ENCODE data around the gene COQ8A. TPM values are rescaled to one million over a fixed set of nuclear protein-coding genes. Genes with fewer than 3 reads are reported as not detected.

The COQ8A gene
- total RNA-seq, 4 donors from 2014 or later: 22.8 to 41.7 (median 27.7) TPM

DNA sequence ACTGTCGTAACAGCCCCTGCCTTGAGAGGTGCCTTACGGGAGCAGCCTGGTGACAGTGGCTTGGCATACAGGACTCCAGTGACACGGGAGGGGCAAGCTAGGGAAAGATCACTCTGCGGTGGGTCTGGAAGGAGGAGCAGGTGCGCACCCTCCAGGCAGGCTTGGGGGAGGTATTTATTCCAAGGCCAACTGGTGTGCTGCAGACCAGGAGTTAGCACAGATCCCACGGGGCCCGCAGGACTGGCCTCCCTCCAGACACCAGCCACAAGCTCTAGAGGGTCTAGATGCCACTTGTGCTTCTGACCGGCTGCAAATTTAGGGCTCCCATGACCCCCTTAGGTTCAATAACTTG, 47.6 kb upstream of the COQ8A start:
- no peaks in the 10 kb centered on the region for H3K36me3 ChIP-seq
- no peaks in the 10 kb centered on the region for H3K9me3 ChIP-seq
- no peak for DNase-seq
- no peaks in the 10 kb centered on the region for H3K4me1 ChIP-seq
- H3K27ac ChIP-seq: no peak overlapping the region
- no peak overlapping the region for H3K4me3 ChIP-seq
- TF ChIP-seq, protein P1, sequence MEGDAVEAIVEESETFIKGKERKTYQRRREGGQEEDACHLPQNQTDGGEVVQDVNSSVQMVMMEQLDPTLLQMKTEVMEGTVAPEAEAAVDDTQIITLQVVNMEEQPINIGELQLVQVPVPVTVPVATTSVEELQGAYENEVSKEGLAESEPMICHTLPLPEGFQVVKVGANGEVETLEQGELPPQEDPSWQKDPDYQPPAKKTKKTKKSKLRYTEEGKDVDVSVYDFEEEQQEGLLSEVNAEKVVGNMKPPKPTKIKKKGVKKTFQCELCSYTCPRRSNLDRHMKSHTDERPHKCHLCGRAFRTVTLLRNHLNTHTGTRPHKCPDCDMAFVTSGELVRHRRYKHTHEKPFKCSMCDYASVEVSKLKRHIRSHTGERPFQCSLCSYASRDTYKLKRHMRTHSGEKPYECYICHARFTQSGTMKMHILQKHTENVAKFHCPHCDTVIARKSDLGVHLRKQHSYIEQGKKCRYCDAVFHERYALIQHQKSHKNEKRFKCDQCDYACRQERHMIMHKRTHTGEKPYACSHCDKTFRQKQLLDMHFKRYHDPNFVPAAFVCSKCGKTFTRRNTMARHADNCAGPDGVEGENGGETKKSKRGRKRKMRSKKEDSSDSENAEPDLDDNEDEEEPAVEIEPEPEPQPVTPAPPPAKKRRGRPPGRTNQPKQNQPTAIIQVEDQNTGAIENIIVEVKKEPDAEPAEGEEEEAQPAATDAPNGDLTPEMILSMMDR (IDR thresholded peaks at IDR 0.05): no peak
- TF ChIP-seq POLR2A (IDR thresholded peaks at IDR 0.05): no peak
- no peaks in the 10 kb centered on the region for H3K27me3 ChIP-seq
- intact Hi-C loops (cut with DNase I; ENCODE audit: low total_unique reads): no loop called here

DNA sequence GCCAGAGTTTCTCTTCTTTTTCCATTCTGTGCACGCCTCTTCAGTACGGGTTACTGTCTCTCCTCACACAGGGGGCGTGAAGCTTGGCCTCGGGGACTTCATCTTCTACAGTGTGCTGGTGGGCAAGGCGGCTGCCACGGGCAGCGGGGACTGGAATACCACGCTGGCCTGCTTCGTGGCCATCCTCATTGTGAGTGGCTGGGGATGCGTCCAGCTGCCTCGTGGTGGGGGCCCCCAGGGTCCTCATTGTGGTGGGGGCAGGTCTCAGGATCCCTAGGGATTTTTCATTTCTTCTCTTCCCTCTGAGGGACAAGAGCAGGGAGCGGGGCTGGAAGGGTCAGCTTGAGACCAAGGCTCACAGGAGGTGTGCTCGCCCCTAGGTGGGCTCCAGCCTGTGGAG, 46.2 kb upstream of the COQ8A start:
- no peak for TF ChIP-seq POLR2A (IDR thresholded peaks at IDR 0.05)
- TF ChIP-seq, protein P1 (IDR thresholded peaks at IDR 0.05): no peak
- Histone ChIP-seq H3K9me3 (no peaks in the 10 kb centered on the region), H3K27me3 (no peaks in the 10 kb centered on the region), H3K36me3 (no peaks in the 10 kb centered on the region), H3K27ac (no peak overlapping the region), H3K4me3 (no peak overlapping the region), H3K4me1 (no peaks in the 10 kb centered on the region)
- intact Hi-C loops (cut with DNase I; ENCODE audit: low total_unique reads): no loop called here
- DNase-seq: no peak

DNA sequence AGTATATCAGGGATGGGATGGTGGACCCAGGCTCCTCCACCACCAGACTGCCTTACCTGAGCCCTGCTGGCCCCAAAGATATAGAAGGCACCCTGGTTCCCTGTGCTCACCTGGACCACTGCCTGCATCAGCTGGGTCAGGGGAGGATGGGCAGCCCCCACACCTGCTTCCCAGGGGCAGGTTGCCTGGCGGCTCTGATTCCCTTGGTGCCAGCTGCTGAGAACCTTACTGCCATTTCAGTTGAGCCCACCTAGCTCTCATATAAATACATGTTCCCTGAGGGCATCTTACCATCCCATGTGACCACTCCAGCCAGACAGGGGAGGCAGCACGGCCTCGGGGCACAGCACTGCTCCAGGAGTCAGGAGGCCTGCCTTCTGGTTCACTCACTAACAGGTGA, 45.3 kb upstream of the COQ8A start:
- Histone ChIP-seq H3K9me3 (no peaks in the 10 kb centered on the region), H3K4me3 (no peak overlapping the region), H3K4me1 (no peaks in the 10 kb centered on the region), H3K27ac (no peak overlapping the region), H3K36me3 (no peaks in the 10 kb centered on the region), H3K27me3 (no peaks in the 10 kb centered on the region)
- DNase-seq: no peak
- TF ChIP-seq POLR2A (IDR thresholded peaks at IDR 0.05): no peak
- intact Hi-C loops (cut with DNase I; ENCODE audit: low total_unique reads): no loop called here

DNA sequence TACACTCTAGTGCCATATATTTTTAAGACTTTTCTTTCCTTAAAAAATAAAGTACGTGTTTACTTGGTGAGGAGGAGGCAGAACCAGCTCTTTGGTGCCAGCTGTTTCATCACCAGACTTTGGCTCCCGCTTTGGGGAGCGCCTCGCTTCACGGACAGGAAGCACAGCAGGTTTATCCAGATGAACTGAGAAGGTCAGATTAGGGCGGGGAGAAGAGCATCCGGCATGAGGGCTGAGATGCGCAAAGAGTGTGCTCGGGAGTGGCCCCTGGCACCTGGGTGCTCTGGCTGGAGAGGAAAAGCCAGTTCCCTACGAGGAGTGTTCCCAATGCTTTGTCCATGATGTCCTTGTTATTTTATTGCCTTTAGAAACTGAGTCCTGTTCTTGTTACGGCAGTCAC, 44.5 kb upstream of the COQ8A start:
- Histone ChIP-seq H3K4me3 (no peak overlapping the region), H3K36me3 (no peaks in the 10 kb centered on the region), H3K27me3 (no peaks in the 10 kb centered on the region), H3K4me1 (no peaks in the 10 kb centered on the region), H3K27ac (no peak overlapping the region), H3K9me3 (no peaks in the 10 kb centered on the region)
- no peak for DNase-seq
- intact Hi-C loops (cut with DNase I; ENCODE audit: low total_unique reads): no loop called here
- no peak for TF ChIP-seq POLR2A (IDR thresholded peaks at IDR 0.05)
- TF ChIP-seq, protein P1 (IDR thresholded peaks at IDR 0.05): no peak

DNA sequence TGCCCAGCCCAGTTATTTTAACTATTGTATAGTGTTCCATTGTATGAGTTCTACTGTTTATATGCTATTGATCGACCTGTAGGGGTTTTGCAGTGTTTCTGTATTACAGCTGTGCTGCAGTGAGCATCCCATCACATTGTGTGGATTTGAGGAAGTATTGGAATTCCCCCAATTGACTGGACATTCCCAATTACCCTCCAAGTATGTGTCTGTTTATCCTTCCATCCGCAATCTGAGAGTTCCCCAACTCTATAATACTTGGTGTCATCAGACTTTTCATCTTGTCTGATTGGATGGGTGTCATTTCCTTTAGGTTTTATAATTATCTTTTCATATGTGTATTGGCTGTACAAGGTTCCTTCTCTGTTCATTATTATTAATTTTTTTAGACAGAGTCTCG, 41.8 kb upstream of the COQ8A start:
- Histone ChIP-seq H3K27ac (no peak overlapping the region), H3K9me3 (no peaks in the 10 kb centered on the region), H3K27me3 (no peaks in the 10 kb centered on the region), H3K4me3 (no peak overlapping the region), H3K36me3 (no peaks in the 10 kb centered on the region), H3K4me1 (no peaks in the 10 kb centered on the region)
- DNase-seq: no peak
- TF ChIP-seq POLR2A (IDR thresholded peaks at IDR 0.05): no peak
- TF ChIP-seq, protein P1 (IDR thresholded peaks at IDR 0.05): no peak
- intact Hi-C loops (cut with DNase I; ENCODE audit: low total_unique reads): no loop called here

DNA sequence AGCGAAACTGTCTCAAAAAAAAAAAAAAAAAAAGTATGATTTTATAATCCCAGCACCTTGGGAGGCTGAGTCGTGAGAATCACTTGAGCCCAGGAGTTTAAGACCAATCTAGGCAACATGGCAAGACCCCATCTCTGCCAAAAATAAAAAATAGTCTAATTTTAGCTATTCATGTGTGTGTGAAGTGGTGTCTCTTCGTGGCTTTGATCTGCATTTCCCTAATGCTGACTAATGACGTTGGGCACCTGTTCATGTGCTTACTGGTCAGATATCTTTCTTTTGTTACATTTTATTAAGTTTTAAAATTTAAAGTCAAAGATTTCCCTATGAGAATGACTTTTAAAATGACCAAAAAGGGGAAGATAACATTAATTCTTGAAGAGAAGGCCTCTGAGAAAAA, 38.7 kb upstream of the COQ8A start:
- no peaks in the 10 kb centered on the region for H3K27me3 ChIP-seq
- no peaks in the 10 kb centered on the region for H3K9me3 ChIP-seq
- no peak overlapping the region for H3K4me3 ChIP-seq
- H3K27ac ChIP-seq: no peak overlapping the region
- H3K4me1 ChIP-seq: no peaks in the 10 kb centered on the region
- DNase-seq: no peak
- intact Hi-C loops (cut with DNase I; ENCODE audit: low total_unique reads): no loop called here
- TF ChIP-seq, protein P1 (IDR thresholded peaks at IDR 0.05): no peak
- no peak for TF ChIP-seq POLR2A (IDR thresholded peaks at IDR 0.05)
- no peaks in the 10 kb centered on the region for H3K36me3 ChIP-seq
